Measurements from ENCODE around the gene GPR31.
"Not testable (repeated sequence)": the region's sequence is repeated elsewhere in the genome, so short reads cannot be mapped to it uniquely, and the experiment has no call there.

GRCh38 chr6:167182913-167183314, 25.1 kb upstream of the GPR31 start:
- not testable (repeated sequence) for TF ChIP-seq CTCF (IDR thresholded peaks at IDR 0.05; ENCODE audit: low read depth, low read length, poor library complexity, severe bottlenecking); EZH2phosphoT487 (IDR thresholded peaks at IDR 0.05; ENCODE audit: borderline replicate concordance, low read length)

All from DOHH2 (cell line).